ENCODE data around the gene ERBB4.

DNA sequence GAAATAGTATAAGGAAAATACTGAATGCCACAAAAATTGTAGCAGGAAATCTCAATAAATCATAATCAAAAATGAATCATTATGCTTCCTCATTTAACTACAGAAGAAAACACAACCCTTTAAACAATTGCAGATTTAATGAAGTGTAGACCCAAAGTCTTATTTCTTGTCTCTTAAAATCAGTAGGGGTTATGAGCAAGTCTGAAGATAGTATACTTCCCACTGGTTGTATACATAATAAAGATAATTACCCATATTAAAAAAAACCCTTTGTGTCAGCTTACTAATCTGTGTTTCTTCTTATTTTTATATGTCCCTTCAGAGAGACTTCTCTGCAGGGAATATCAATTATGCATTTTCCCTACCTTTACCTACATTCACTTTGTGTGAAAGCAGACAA lies 504.7 kb downstream of the ERBB4 start:
- TF ChIP-seq CTCF (IDR thresholded peaks at IDR 0.05) (no peak), POLR2A (IDR thresholded peaks at IDR 0.05) (no peak), EP300 (IDR thresholded peaks at IDR 0.05) (no peak)

All from ovary (tissue), 3 donors.